Hepatocyte (in vitro differentiated cells): ENCODE results near the gene TEX261.

ENCODE experiments used
- EZH2 ChIP-seq: fragments of 200-600 bp; sonication (generic); IDR thresholded peaks from 2 replicates; pipeline ENCODE4 v1.6.1; 2016; ENCODE audit warnings: antibody characterized with exemption, mild to moderate bottlenecking, borderline replicate concordance
- TF ChIP-seq, protein P1 (sequence below): fragments of 200-600 bp; sonication (generic); IDR thresholded peaks from 2 replicates; pipeline ENCODE4 v1.5.1; 2016; ENCODE audit warnings: antibody characterized with exemption, mild to moderate bottlenecking; ENCODE audit not compliant: poor library complexity

DNA sequence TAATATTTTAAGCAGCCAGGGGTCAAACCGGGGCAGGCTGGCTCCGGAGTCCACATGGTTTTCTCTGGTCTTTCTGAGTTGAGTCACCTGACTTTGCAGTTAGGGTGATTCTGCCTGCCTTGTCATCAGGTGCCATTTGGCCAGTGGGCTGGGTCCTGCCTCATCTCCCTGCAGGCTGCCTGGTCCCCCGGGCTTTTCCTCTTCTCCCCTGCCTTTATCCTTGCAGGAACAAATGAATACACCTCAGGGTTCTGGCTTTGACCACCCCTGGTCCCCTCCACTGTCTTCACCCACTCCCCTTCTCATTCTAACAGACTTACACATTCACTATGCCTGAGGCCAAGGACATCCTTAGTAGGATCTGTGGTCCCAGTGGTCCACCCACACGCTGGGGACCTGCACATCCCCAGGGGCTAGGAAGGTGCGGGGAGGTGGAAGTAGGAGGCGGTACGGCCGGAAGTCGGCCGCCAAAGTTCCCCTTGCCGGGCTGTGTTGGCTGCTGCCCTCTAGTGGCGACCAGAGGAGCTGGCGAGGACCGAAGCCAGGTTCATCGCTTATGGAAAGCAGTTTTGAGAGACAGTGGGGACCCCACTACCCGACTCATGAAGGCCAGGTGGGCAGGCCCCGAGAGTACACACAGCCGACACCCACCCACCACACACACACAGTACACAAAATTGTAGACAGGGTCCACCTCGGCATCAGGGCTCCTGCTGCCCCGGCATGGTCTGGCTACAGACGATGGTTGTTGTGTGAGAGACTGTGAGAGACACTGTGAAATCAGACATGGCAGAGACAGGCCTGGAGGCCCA lies 6.3 kb upstream of the TEX261 start:
- TF ChIP-seq EZH2 = no peak
- TF ChIP-seq, protein P1, sequence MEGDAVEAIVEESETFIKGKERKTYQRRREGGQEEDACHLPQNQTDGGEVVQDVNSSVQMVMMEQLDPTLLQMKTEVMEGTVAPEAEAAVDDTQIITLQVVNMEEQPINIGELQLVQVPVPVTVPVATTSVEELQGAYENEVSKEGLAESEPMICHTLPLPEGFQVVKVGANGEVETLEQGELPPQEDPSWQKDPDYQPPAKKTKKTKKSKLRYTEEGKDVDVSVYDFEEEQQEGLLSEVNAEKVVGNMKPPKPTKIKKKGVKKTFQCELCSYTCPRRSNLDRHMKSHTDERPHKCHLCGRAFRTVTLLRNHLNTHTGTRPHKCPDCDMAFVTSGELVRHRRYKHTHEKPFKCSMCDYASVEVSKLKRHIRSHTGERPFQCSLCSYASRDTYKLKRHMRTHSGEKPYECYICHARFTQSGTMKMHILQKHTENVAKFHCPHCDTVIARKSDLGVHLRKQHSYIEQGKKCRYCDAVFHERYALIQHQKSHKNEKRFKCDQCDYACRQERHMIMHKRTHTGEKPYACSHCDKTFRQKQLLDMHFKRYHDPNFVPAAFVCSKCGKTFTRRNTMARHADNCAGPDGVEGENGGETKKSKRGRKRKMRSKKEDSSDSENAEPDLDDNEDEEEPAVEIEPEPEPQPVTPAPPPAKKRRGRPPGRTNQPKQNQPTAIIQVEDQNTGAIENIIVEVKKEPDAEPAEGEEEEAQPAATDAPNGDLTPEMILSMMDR = peak; percentile 84
